ENCODE data around the gene HRH4. TPM values are rescaled to one million over a fixed set of nuclear protein-coding genes. Genes with fewer than 3 reads are reported as not detected.

The HRH4 gene
- total RNA-seq, 3 donors from 2014 or later: 0.28 to 0.29 TPM; not detected in 1

- no peak overlapping the region for H3K4me3 ChIP-seq
- H3K36me3 ChIP-seq (ENCODE audit: low read depth): no peaks in the 10 kb centered on the region
- no peaks in the 10 kb centered on the region for H3K9me3 ChIP-seq
- no peak for TF ChIP-seq CTCF (IDR thresholded peaks at IDR 0.05)
- ATAC-seq (no peak), DNase-seq (no peak)
- intact Hi-C loops (cut with DNase I, micrococcal nuclease): no loop called here
- H3K4me1 ChIP-seq (ENCODE audit: low read depth): no peaks in the 10 kb centered on the region
Observed at GRCh38 chr18:24447961-24448360, 12.5 kb upstream of the HRH4 start.

GRCh38 chr18:24456549-24456948 is 3.9 kb upstream of the HRH4 start:
- intact Hi-C loops (cut with DNase I, micrococcal nuclease): no loop called here

GRCh38 chr18:24459772-24460171 is 665 bp upstream of the HRH4 start:
- Histone ChIP-seq H3K9me3 (no peaks in the 10 kb centered on the region), H3K4me3 (no peak overlapping the region), H3K4me1 (ENCODE audit: low read depth) (no peaks in the 10 kb centered on the region), H3K36me3 (ENCODE audit: low read depth) (no peaks in the 10 kb centered on the region)
- DNase-seq (no peak), ATAC-seq (no peak)
- no peak for TF ChIP-seq CTCF (IDR thresholded peaks at IDR 0.05)
- intact Hi-C loops (cut with DNase I, micrococcal nuclease): no loop called here

More at GRCh38 chr18:24456549-24456948, 3.9 kb upstream of the HRH4 start:
- Histone ChIP-seq H3K4me3 (no peak overlapping the region), H3K36me3 (ENCODE audit: low read depth) (no peaks in the 10 kb centered on the region), H3K4me1 (ENCODE audit: low read depth) (no peaks in the 10 kb centered on the region), H3K9me3 (no peaks in the 10 kb centered on the region)
- no peak for DNase-seq
- no peak for TF ChIP-seq CTCF (IDR thresholded peaks at IDR 0.05)
- no peak for ATAC-seq

- Histone ChIP-seq H3K4me1 (ENCODE audit: low read depth) (no peaks in the 10 kb centered on the region), H3K36me3 (ENCODE audit: low read depth) (no peaks in the 10 kb centered on the region), H3K4me3 (no peak overlapping the region), H3K9me3 (no peaks in the 10 kb centered on the region)
- no peak for ATAC-seq
- TF ChIP-seq CTCF (IDR thresholded peaks at IDR 0.05): no peak
- DNase-seq: no peak
- intact Hi-C loops (cut with DNase I, micrococcal nuclease): no loop called here
Observed at GRCh38 chr18:24461996-24462395, 1.6 kb downstream of the HRH4 start.

- Histone ChIP-seq H3K4me1 (ENCODE audit: low read depth) (no peaks in the 10 kb centered on the region), H3K36me3 (ENCODE audit: low read depth) (no peaks in the 10 kb centered on the region), H3K9me3 (no peaks in the 10 kb centered on the region), H3K4me3 (no peak overlapping the region)
- intact Hi-C loops (cut with DNase I, micrococcal nuclease): no loop called here
- TF ChIP-seq CTCF (IDR thresholded peaks at IDR 0.05): no peak
- ATAC-seq (no peak), DNase-seq (no peak)
Observed at GRCh38 chr18:24462838-24463775, 2.7 kb downstream of the HRH4 start.

Measured in mucosa of descending colon (tissue), 3 donors.